NCI-H2227 (cell line): ENCODE data around the gene USP22.
"Not testable (repeated sequence)": the region's sequence is repeated elsewhere in the genome, so short reads cannot be mapped to it uniquely, and the experiment has no call there.

ENCODE experiments used
- DNase-seq: peaks from one replicate; lab custom pipeline; 2025; ENCODE audit not compliant: unreplicated experiment; lab: John Stamatoyannopoulos, UW

The USP22 gene

DNA sequence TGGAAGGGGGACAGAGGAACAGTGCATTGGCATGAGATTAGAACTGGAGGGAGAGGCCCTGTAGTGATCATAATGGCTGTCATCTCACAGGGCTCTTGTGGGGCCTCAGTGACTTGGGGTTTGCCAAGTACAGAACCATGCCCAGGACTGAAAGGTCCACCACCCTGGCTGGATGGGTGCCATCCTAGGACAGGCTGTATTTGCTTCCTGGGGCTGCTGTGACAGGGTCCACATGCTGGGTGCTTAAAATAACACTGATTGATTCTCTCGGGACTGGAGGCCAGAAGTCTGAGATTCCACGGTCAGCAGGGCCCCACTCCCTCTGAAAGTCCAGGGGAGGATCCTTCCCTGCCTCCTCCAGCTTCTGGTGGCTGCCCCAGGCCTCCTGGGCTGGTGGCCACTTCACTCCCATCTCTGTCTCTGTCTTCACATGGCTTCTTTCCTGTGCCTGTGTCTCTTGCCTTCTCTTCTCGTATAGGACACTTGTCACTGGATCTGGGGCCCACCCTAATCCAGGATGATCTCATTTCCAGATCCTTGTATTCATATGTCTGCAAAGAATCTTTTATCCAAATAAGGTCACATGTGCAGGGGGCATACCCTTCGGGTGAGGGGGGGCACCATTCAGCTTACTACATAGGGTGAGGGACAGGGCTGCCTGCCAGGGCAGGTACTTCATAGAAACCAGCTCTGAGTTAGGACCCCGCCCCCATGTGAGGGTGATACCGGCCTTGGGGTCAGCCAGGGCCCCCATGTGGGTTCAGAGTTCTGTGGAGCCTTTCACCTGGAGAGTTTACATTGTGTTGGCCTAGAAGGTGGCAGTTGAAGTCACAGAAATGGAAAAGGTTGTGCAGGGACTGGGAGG is 52.6 kb downstream of the USP22 start:
- DNase-seq = no peak

GRCh38 chr17:20989481-20989880 is 53.3 kb downstream of the USP22 start:
- no peak for DNase-seq

DNA sequence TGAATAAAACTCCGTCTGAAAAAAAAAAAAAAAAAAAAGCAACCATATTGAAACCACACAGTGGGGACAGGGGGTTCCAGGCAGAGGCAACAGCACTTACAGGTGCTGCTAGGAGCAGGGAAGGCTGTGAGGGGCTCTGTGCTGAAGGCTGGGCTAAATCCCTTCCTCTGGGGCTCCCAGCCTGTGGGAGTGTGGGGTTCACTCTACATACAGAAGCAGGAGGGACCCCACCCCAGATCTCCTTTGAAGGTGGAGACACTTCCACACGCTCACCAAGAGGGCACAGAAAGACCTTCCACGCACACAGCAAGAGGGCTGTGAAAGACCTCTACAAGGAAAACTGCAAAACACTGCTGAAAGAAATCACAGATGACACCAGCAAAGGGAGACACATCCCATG is 53.9 kb downstream of the USP22 start:
- no peak for DNase-seq

DNA sequence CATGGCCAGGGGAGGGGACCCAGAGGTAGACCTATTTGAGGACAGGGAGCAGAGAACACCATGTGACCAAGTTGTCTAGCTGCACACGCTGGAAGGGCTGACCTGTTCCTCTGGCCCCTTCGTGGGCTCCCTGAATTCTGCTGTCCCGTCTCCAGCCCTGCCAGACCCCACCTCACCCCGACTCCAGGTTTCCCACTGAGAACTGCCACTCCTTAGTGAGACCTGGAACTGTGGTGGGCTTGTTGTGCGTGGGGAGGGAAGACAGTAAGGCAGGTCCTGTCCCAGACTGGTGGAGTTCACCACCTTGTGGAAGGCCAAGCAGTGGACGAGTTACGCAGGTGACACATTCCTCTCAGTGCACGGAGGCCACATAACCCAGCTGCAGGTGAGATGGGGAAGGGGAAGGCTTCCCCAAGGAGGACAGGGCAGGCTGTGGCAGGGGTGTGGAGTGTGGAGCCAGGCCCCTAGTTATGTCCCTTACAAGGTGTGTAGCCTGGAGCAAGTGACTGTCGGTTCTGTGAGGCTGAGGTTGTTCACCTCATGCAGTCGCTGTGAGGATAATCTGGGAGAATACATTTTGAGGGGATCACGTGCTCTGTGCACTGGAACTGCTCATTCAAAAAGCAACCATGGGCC is 54.7 kb downstream of the USP22 start:
- DNase-seq = no peak

DNA sequence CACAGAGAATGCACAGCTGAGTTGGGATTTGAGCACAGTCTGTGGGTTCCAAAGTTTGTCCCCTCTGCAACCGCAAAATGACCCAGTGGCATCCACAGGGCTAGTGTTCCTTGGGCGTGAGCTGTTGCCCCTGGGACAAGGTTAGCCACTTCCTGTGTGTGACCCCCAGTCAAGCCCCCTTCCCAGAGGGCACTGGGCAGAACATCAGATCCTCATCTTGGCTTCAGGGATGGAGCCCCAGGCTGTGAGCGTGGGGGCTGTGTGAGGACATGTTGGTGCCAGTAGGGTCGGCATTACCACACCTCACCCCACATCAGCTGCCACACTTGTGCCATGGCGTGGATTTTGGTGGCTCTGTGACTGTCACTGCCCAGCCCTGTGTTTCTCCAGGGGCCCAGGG is 55.3 kb downstream of the USP22 start:
- no peak for DNase-seq

DNA sequence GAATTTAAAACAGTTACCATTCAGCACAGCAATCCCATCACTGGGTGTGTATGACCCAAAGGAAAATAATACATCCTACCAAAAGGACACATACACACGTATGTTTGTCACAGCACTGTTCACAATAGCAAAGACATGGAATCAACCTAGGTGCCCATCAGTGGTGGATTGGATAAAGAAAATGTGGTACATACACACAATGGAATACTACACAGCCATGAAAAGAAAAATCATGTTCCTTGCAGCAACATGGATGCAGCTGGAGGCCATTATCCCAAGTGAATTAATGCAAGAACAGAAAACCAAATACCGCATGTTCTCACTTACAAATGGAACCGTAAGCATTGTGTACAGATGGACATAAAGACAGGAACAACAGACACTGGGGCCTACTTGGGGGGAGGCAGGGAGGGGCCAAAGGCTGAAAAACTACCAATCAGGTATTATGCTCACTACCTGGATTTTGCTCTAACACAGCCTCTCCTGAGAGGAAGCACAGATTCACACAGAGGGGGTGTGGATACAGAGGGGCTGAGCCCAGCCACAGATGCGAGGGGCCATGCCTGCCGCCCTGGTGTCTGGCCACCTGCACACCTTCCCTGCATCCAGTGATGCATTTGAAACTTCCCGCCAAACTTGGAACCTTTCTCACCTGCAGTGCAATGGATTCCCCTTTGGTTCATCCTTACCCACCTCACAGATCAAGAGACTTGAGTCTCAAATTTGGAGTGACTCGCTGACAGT is 55.9 kb downstream of the USP22 start:
- no peak for DNase-seq

- no peak for DNase-seq
Observed at GRCh38 chr17:20983359-20983637, 59.5 kb downstream of the USP22 start.

GRCh38 chr17:20982589-20983358 is 60.0 kb downstream of the USP22 start:
- DNase-seq = no peak

- DNase-seq = no peak
Observed at GRCh38 chr17:20981046-20981920, 61.5 kb downstream of the USP22 start.

DNA sequence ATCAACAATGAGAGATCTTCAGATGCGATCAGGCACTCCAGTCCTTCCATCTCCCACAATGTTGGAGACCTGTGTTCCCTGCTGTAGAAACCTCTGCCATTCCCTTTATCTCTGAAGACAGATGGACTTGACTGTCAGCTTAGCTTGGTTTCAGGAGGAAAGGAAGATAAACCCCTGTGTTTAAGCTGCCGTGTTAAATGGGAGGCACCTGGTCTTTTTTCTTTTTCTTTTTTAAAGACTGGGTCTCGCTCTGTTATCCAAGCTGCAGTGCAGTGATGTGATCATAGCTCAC is 63.1 kb downstream of the USP22 start:
- DNase-seq = no peak

DNA sequence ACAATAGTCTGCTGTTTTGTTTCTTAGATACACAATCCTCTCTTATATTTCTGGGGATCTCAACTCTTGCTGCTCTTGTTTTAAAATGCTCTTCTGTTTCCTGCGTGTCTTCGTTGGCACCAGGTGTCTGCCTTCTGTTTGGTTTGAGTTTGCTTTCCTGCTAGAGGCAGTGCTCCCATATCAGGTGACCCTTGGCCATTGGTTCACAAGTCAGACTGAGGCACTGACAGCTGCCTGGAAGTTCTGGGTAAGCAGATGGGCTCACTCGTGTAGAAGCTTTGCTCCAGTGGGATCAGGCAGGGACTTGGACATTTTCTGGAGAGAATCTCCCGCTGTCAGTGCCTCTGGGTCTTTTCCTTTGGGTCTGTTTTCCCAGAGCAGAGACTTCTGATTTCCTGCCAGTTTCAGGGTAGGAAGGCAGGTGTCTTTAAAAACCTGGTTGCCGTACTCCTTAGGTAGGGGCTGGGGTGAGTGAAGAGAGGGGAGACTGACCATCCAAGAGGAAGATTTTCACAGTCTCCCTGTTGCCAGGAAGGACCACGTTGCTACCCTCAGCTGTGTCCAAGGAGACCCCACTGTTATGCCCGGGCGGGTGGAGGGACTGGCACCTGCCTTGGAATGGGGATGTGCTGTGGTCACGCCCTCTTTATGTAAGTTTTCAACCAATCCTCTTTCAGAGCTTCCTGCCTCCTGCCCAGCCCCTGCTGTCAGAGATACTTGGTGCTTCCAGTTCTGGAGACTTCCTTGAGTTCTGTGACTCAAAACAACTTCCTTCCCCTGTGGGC is 63.6 kb downstream of the USP22 start:
- DNase-seq = not testable (repeated sequence)

DNA sequence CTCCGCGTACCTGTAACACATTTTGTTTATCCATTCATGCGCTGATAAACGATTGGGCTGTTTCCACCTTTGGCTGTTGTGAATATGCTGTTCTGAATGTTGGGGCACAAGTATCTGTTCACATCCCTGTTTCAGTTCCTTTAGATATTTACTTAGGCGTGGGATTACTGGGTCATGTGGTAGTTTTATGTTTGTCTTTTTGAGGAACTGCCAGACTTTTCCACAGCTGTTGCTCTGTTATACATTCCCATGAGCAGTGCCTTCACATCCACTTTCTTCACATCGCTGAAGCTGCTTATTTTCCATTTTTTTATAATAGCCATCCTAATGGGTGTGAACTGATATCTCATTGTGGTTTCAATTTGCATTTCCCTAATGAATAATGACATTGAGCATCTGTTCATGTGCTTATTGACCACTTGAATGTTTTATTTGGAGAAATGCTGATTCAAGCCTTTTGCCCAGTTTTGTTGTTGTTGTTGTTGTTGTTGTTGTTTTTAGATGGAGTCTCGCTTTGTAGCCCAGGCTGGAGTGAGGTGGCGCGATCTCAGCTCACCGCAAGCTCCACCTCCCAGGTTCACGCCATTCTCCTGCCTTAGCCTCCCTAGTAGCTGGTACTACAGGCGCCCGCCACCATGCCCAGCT is 65.1 kb downstream of the USP22 start:
- DNase-seq = not testable (repeated sequence)

DNA sequence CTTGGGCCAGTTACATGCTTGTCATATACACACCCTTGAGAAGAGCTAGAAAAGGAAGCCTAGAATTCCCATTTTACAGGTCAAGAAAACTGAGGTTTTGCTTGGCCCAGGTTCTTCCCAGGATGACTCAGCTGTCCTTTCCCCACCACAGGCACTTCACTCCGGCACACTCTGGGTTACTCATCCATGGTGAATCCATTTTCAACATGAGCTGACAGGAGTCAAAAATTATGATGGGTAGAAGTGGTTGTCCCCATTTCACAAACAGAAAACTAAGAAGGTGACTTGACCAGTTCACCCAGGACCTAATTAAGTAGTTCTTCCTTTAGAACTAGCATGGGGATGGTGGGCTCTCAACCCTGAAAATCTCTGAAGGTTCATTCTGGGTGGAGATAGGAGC is 67.2 kb downstream of the USP22 start:
- no peak for DNase-seq

- no peak for DNase-seq
Observed at GRCh38 chr17:20970329-20970728, 72.5 kb downstream of the USP22 start.

DNA sequence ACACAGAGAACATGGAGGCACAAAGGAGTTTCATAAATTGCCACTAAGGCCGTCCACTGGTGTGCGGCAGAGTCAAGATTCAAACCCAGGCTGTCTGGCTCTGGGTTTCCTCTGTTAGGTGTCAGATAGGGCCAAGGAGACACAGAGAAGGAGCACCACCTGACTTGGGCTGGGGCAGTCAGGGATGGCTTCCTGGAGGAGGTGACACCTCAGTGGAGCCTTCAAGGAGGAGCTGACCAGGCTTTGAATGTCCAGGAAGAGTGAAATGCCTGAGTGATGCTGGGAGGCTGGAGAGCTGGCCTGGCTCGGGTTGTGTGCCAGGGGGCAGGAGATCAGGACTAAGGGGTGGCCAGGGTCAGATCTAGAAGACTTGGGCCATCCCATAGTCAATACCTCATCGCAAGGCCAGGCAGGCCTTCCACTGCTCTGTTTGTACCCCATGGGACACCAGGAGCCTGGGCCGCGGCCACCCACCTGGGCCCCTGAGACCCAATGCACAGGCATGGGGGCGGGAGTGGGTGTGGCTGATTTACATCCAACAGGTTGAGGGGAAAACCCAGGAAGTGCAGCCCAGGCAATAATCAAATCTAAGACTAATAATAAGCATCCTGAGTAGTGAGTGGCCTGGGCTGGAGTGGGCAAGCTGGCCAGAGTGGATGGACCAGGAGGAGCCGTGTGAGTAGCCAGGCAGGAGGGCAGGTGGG is 73.7 kb downstream of the USP22 start:
- no peak for DNase-seq

DNA sequence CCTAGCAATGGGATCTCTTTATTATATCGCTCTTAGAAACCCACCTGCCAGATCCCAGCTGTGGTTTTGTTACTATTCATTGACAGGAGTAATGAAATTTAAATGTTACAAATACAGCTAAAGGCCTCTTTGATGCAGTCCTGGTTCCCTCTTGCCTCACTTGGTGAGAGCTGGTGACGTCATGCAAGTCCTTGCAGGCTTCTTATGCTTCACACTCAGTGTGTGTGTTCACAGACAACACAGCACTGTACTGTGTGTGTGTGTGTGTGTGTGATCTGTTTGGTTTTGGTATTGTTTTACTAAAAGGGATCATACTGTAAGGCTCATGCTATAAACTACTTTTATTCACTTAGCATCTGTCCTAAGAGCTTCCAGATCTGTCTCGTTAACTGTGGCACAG is 75.0 kb downstream of the USP22 start:
- DNase-seq = no peak

DNA sequence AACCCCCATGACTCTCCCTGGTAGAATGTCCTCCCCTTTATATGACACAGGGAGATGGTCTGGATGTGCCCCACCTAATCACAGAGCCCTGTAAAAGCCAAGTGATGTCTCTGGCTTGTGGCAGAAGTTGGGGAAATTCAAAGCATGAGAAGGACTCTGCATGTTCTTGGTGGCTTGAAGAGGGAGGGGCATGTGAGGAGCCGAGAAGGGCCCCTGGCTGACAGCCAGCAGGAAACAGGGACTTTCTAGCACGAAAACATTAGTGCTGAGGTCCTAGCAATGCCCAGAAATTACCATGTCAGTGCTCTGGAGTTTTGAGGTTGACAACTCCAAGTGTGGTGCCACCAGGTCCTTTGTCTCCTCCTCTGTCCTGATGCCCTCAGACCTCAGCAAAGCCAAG is 75.9 kb downstream of the USP22 start:
- no peak for DNase-seq

DNA sequence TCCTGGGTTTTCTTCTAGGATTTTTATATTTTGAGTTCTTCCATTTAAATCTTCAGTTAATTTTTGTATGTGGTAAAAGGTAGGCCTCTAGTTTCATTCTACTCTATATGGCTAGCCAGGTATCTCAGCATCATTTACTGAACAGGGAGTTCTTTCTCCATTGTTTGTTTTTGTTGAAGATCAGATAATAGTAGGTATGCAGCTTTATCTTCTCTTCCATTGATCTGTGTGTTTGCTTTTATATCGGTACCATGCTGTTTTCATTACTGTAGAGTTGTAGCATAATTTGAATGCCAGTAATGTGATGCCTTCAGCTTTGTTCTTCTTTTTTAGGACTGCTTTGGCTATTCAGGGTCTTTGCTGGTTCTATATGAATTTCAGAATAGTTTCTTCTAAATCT is 77.3 kb downstream of the USP22 start:
- DNase-seq = no peak

GRCh38 chr17:20961586-20961985 is 81.2 kb downstream of the USP22 start:
- no peak for DNase-seq
